ENCODE results near the gene RNF133.

DNA sequence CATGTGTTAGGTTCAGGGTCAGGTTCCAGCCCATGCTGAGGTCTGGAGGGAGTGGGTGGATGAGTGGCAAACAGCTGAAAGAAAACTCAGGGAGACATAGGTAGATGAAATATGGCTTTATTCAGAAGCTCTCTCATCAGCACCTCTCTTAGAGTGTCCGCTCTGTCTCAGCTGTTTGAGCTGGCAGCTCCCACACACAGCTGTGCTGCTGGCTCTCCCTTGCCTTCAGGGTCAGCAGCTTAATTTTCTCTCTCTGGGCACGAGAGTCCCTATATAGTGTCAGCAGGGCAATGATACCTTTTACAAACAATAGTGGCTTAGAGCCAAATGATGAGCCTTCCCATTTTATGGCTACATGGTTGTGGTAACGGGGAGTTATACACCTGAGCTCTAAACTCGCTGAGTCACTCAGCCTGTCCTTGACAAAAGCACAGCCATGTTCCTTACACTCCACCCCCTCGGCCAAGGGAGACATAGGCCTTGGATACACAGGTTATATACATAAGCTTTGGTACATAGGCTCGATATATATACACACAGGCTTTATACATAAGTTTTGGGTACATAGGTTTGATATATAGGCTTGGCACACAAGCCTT is 10.4 kb downstream of the RNF133 start:
- TF ChIP-seq, protein P1, sequence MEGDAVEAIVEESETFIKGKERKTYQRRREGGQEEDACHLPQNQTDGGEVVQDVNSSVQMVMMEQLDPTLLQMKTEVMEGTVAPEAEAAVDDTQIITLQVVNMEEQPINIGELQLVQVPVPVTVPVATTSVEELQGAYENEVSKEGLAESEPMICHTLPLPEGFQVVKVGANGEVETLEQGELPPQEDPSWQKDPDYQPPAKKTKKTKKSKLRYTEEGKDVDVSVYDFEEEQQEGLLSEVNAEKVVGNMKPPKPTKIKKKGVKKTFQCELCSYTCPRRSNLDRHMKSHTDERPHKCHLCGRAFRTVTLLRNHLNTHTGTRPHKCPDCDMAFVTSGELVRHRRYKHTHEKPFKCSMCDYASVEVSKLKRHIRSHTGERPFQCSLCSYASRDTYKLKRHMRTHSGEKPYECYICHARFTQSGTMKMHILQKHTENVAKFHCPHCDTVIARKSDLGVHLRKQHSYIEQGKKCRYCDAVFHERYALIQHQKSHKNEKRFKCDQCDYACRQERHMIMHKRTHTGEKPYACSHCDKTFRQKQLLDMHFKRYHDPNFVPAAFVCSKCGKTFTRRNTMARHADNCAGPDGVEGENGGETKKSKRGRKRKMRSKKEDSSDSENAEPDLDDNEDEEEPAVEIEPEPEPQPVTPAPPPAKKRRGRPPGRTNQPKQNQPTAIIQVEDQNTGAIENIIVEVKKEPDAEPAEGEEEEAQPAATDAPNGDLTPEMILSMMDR (IDR thresholded peaks at IDR 0.05): no peak
- TF ChIP-seq POLR2A (IDR thresholded peaks at IDR 0.05): no peak
